A549 treated with RU486 at 1 μM for 4 hours (cell line): ENCODE data around the gene PNPLA3. TPM values are rescaled to one million over a fixed set of nuclear protein-coding genes. Genes with fewer than 3 reads are reported as not detected.

Source experiments
- total RNA-seq: library from RNA; stranded (reverse); fragments of 200-300 nt; extraction: Qiagen RNA extraction; gene quantifications from 5 replicates; pipeline ENCODE4 v1.2.3, GENCODE V29; 2022; ENCODE audit warnings: low read depth

Gene PNPLA3
- 0.73 to 0.96 TPM (median 0.82 TPM) in 5 replicates for total RNA-seq

GRCh38 chr22:43923631-43924464 is at the start of gene PNPLA3:
PNPLA3 (plus strand) TSS chr22:43923805; CDS start chr22:43923912, 107 bp downstream.

GRCh38 chr22:43891360-43892182 is 32.0 kb upstream of the PNPLA3 start, which contains the start of gene PNPLA5:
PNPLA5 (minus strand) TSS chr22:43892013; CDS start chr22:43891880, 133 bp downstream.

GRCh38 chr22:43955040-43955882 is 31.7 kb downstream of the PNPLA3 start, which contains the start of gene SAMM50:
SAMM50 (plus strand) TSS chr22:43955442; CDS start chr22:43955578, 136 bp downstream.

Other genes with a start within 250 kb of the PNPLA3 start
- gene EFCAB6, start 111.5 kb upstream of the PNPLA3 start, total RNA-seq, result 0.16 to 0.99 TPM (median 0.36 TPM) in 5 replicates
- gene SULT4A1, start 61.3 kb upstream of the PNPLA3 start, total RNA-seq, result not detected in 5 replicates
- 0.07 TPM in 1 of 5 replicates, not detected in the others for gene PNPLA5, start 31.8 kb upstream of the PNPLA3 start, total RNA-seq
- gene SAMM50, start 31.6 kb downstream of the PNPLA3 start, total RNA-seq, result 45.6 to 49.8 TPM (median 46.1 TPM) in 5 replicates
- gene PARVB, start 100.5 kb downstream of the PNPLA3 start, total RNA-seq, result 38.2 to 42.8 TPM (median 42.0 TPM) in 5 replicates